ENCODE data around the gene DCLK2.

DCLK2 gene

GRCh38 chr4:150244600-150244999, 166.4 kb downstream of the DCLK2 start:
- no peak for DNase-seq

GRCh38 chr4:150247184-150247583, 168.9 kb downstream of the DCLK2 start:
- DNase-seq = no peak

- no peak for DNase-seq
Measured at GRCh38 chr4:150248181-150248580, 169.9 kb downstream of the DCLK2 start.

- DNase-seq = no peak
Measured at GRCh38 chr4:150250293-150250997, 172.2 kb downstream of the DCLK2 start.

- DNase-seq = no peak
Measured at GRCh38 chr4:150250998-150251651, 172.9 kb downstream of the DCLK2 start.

GRCh38 chr4:150251752-150252190, 173.5 kb downstream of the DCLK2 start:
- no peak for DNase-seq

- no peak for DNase-seq
Measured at GRCh38 chr4:150252306-150252705, 174.1 kb downstream of the DCLK2 start.

GRCh38 chr4:150252741-150253140, 174.5 kb downstream of the DCLK2 start:
- no peak for DNase-seq

GRCh38 chr4:150253416-150253815, 175.2 kb downstream of the DCLK2 start:
- DNase-seq = no peak

- no peak for DNase-seq
Measured at GRCh38 chr4:150253965-150254630, 175.9 kb downstream of the DCLK2 start.

GRCh38 chr4:150255610-150256224, 177.5 kb downstream of the DCLK2 start:
- no peak for DNase-seq

GRCh38 chr4:150256225-150256620, 178.0 kb downstream of the DCLK2 start:
- no peak for DNase-seq

GRCh38 chr4:150256841-150257730, 178.8 kb downstream of the DCLK2 start:
- DNase-seq = no peak

- no peak for DNase-seq
Measured at GRCh38 chr4:150258569-150258968, 180.3 kb downstream of the DCLK2 start.

- no peak for DNase-seq
Measured at GRCh38 chr4:150259861-150260567, 181.8 kb downstream of the DCLK2 start.

- DNase-seq = no peak
Measured at GRCh38 chr4:150261571-150261970, 183.3 kb downstream of the DCLK2 start.

GRCh38 chr4:150262611-150263010, 184.4 kb downstream of the DCLK2 start:
- DNase-seq = no peak

GRCh38 chr4:150264595-150265161, 186.4 kb downstream of the DCLK2 start:
- no peak for DNase-seq

GRCh38 chr4:150265806-150266205, 187.6 kb downstream of the DCLK2 start:
- DNase-seq = no peak

- no peak for DNase-seq
Measured at GRCh38 chr4:150268444-150268843, 190.2 kb downstream of the DCLK2 start.

- no peak for DNase-seq
Measured at GRCh38 chr4:150278206-150278605, 200.0 kb downstream of the DCLK2 start.

All from activated T-cell treated with anti-CD3 and anti-CD28 coated beads, Interleukin-2, amount 50 U/mL, for 48 hours (primary cell).